NCI-H524 (cell line): Measurements from ENCODE around the gene RCAN2.
"Not testable (repeated sequence)": the region's sequence is repeated elsewhere in the genome, so short reads cannot be mapped to it uniquely, and the experiment has no call there.

Experiments used
- DNase-seq, 2 experiments: peaks; one replicate each; lab custom pipeline; 2025; lab: John Stamatoyannopoulos, UW

The RCAN2 gene

GRCh38 chr6:46387728-46388127 lies 103.5 kb downstream of the RCAN2 start:
- not testable (repeated sequence) for DNase-seq

- no peak for DNase-seq
These were observed 109.7 kb downstream of the RCAN2 start for GRCh38 chr6:46381579-46381978.

- DNase-seq: no peak
These were observed 110.2 kb downstream of the RCAN2 start for GRCh38 chr6:46381057-46381456.

- DNase-seq: no peak
These were observed 111.0 kb downstream of the RCAN2 start for GRCh38 chr6:46380152-46380807.

- no peak for DNase-seq
These were observed 112.3 kb downstream of the RCAN2 start for GRCh38 chr6:46378882-46379416.

GRCh38 chr6:46378161-46378881 lies 112.9 kb downstream of the RCAN2 start:
- DNase-seq: no peak

GRCh38 chr6:46377209-46377608 lies 114.0 kb downstream of the RCAN2 start:
- DNase-seq: no peak

- DNase-seq: no peak
These were observed 114.6 kb downstream of the RCAN2 start for GRCh38 chr6:46376562-46377061.

- no peak for DNase-seq
These were observed 120.6 kb downstream of the RCAN2 start for GRCh38 chr6:46370622-46371021.

GRCh38 chr6:46368169-46368536 lies 123.1 kb downstream of the RCAN2 start:
- DNase-seq: no peak

GRCh38 chr6:46367354-46368168 lies 123.7 kb downstream of the RCAN2 start:
- no peak for DNase-seq

GRCh38 chr6:46366190-46366900 lies 124.9 kb downstream of the RCAN2 start:
- no peak for DNase-seq

- DNase-seq: no peak
These were observed 133.7 kb downstream of the RCAN2 start for GRCh38 chr6:46357591-46357990.

GRCh38 chr6:46356543-46356942 lies 134.7 kb downstream of the RCAN2 start:
- no peak for DNase-seq

- no peak for DNase-seq
These were observed 137.7 kb downstream of the RCAN2 start for GRCh38 chr6:46353528-46353927.

GRCh38 chr6:46352541-46353268 lies 138.5 kb downstream of the RCAN2 start:
- DNase-seq: no peak

GRCh38 chr6:46350714-46351113 lies 140.5 kb downstream of the RCAN2 start:
- DNase-seq: peak in 1 of 2 experiments; percentile 13

- no peak for DNase-seq
These were observed 143.6 kb downstream of the RCAN2 start for GRCh38 chr6:46347669-46348068.

- no peak for DNase-seq
These were observed 151.0 kb downstream of the RCAN2 start for GRCh38 chr6:46340246-46340645.

GRCh38 chr6:46338131-46338530 lies 153.1 kb downstream of the RCAN2 start:
- no peak for DNase-seq

GRCh38 chr6:46334442-46334841 lies 156.8 kb downstream of the RCAN2 start:
- no peak for DNase-seq
